ENCODE data around the gene SREK1.

The SREK1 gene

GRCh38 chr5:66223637-66224036, 79.5 kb downstream of the SREK1 start:
- Histone ChIP-seq H3K36me3 (ENCODE audit: insufficient read depth, low read length) (no peaks in the 10 kb centered on the region), H3K9me2 (ENCODE audit: low read depth, low read length) (no peaks in the 10 kb centered on the region), H3K4me2 (ENCODE audit: low read length) (no peak overlapping the region), H3K4me1 (ENCODE audit: insufficient read depth, low read length, severe bottlenecking) (peaks cover 9% of the 10 kb centered on the region), H3F3A (ENCODE audit: insufficient read depth, low read length) (no peaks in the 10 kb centered on the region), H3K9ac (ENCODE audit: low read length) (no peak overlapping the region), H3K27me3 (ENCODE audit: insufficient read depth, low read length) (no peaks in the 10 kb centered on the region), H4K20me1 (ENCODE audit: insufficient read depth, low read length) (no peaks in the 10 kb centered on the region), H3K79me2 (ENCODE audit: insufficient read depth, low read length) (no peaks in the 10 kb centered on the region), H3K27ac (ENCODE audit: low read depth, low read length, poor library complexity, severe bottlenecking) (no peak overlapping the region), H2AFZ (ENCODE audit: low read length) (no peak overlapping the region), H3K9me3 (ENCODE audit: low read length) (no peaks in the 10 kb centered on the region), H3K4me3 (ENCODE audit: low read depth, low read length, poor library complexity, severe bottlenecking) (no peak overlapping the region)
- TF ChIP-seq CTCF (IDR thresholded peaks at IDR 0.05; ENCODE audit: low read length) (peak; percentile 75), EZH2 (IDR thresholded peaks at IDR 0.05; ENCODE audit: borderline replicate concordance, low read length) (no peak)

DNA sequence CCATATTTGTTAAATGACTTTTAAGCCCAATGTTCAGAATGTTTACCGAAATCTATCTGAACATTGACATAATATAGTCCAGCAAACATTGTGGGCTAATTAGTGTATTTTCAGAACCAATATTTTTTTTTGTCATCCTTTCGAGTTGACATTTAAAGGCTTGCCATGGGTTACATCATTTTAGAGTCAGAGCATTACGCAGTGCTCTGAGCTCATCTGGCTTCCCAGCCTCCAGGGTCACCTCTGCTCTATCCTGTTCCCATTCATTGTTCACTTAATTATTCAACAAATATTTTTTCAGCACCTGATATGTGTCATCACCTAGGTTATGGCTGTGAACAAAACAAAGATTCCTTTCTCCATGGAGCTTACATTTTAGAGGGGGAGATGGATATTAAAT, 80.2 kb downstream of the SREK1 start:
- peaks cover 9% of the 10 kb centered on the region for H3K4me1 ChIP-seq (ENCODE audit: insufficient read depth, low read length, severe bottlenecking)
- H3K79me2 ChIP-seq (ENCODE audit: insufficient read depth, low read length) = no peaks in the 10 kb centered on the region
- no peak overlapping the region for H3K9ac ChIP-seq (ENCODE audit: low read length)
- H3K27me3 ChIP-seq (ENCODE audit: insufficient read depth, low read length) = no peaks in the 10 kb centered on the region
- no peak overlapping the region for H2AFZ ChIP-seq (ENCODE audit: low read length)
- H3K9me3 ChIP-seq (ENCODE audit: low read length) = no peaks in the 10 kb centered on the region
- TF ChIP-seq CTCF (IDR thresholded peaks at IDR 0.05; ENCODE audit: low read length) (no peak), EZH2 (IDR thresholded peaks at IDR 0.05; ENCODE audit: borderline replicate concordance, low read length) (no peak)
- H3K27ac ChIP-seq (ENCODE audit: low read depth, low read length, poor library complexity, severe bottlenecking) = no peak overlapping the region
- no peaks in the 10 kb centered on the region for H4K20me1 ChIP-seq (ENCODE audit: insufficient read depth, low read length)
- no peaks in the 10 kb centered on the region for H3F3A ChIP-seq (ENCODE audit: insufficient read depth, low read length)
- no peaks in the 10 kb centered on the region for H3K9me2 ChIP-seq (ENCODE audit: low read depth, low read length)
- H3K4me2 ChIP-seq (ENCODE audit: low read length) = no peak overlapping the region
- no peak overlapping the region for H3K4me3 ChIP-seq (ENCODE audit: low read depth, low read length, poor library complexity, severe bottlenecking)
- H3K36me3 ChIP-seq (ENCODE audit: insufficient read depth, low read length) = no peaks in the 10 kb centered on the region

GRCh38 chr5:66224773-66225553, 80.9 kb downstream of the SREK1 start:
- Histone ChIP-seq H3K27me3 (ENCODE audit: insufficient read depth, low read length) (no peaks in the 10 kb centered on the region), H3K79me2 (ENCODE audit: insufficient read depth, low read length) (no peaks in the 10 kb centered on the region), H3K9me2 (ENCODE audit: low read depth, low read length) (no peaks in the 10 kb centered on the region), H3K4me2 (ENCODE audit: low read length) (no peak overlapping the region), H3K27ac (ENCODE audit: low read depth, low read length, poor library complexity, severe bottlenecking) (no peak overlapping the region), H3K4me1 (ENCODE audit: insufficient read depth, low read length, severe bottlenecking) (peaks cover 9% of the 10 kb centered on the region), H3K9me3 (ENCODE audit: low read length) (no peaks in the 10 kb centered on the region), H3K9ac (ENCODE audit: low read length) (no peak overlapping the region), H3F3A (ENCODE audit: insufficient read depth, low read length) (no peaks in the 10 kb centered on the region), H3K4me3 (ENCODE audit: low read depth, low read length, poor library complexity, severe bottlenecking) (no peak overlapping the region), H4K20me1 (ENCODE audit: insufficient read depth, low read length) (no peaks in the 10 kb centered on the region), H3K36me3 (ENCODE audit: insufficient read depth, low read length) (no peaks in the 10 kb centered on the region), H2AFZ (ENCODE audit: low read length) (no peak overlapping the region)
- TF ChIP-seq CTCF (IDR thresholded peaks at IDR 0.05; ENCODE audit: low read length) (no peak), EZH2 (IDR thresholded peaks at IDR 0.05; ENCODE audit: borderline replicate concordance, low read length) (no peak)

All from OCI-LY1 (cell line).